Right renal pelvis (tissue), 4 donors: Measurements from ENCODE around the gene ARID1B. TPM values are rescaled to one million over a fixed set of nuclear protein-coding genes. Genes with fewer than 3 reads are reported as not detected.
"Not testable (repeated sequence)": the region's sequence is repeated elsewhere in the genome, so short reads cannot be mapped to it uniquely, and the experiment has no call there.

Source experiments
- DNase-seq, 4 donors: peaks; one replicate each; pipeline ENCODE4 v3.0.0-alpha.2; 2013; ENCODE audit warnings: low read depth in 4 of 4, low spot score in 3 of 4, missing footprints in 1 of 4
- polyA plus RNA-seq, 4 donors: library from polyadenylated mRNA; unstranded; fragments of 120-200 nt; gene quantifications; one replicate each; pipeline ENCODE4 v1.2.1, GENCODE V29; 2013; ENCODE audit not compliant: insufficient read length in 4 of 4

The ARID1B gene
- polyA plus RNA-seq, 4 donors: 64.5 to 84.5 (median 70.6) TPM

- no peak for DNase-seq
Observed at GRCh38 chr6:156977527-156978291, 200.5 kb downstream of the ARID1B start.

- no peak for DNase-seq
Observed at GRCh38 chr6:156978948-156979347, 201.8 kb downstream of the ARID1B start.

GRCh38 chr6:156980515-156980914, 203.3 kb downstream of the ARID1B start:
- DNase-seq: peak in 2 of 4 donors; percentile 27 to 40

- DNase-seq: no peak
Observed at GRCh38 chr6:156980948-156981347, 203.8 kb downstream of the ARID1B start.

- DNase-seq: no peak
Observed at GRCh38 chr6:156982168-156982567, 205.0 kb downstream of the ARID1B start.

GRCh38 chr6:156982864-156983263, 205.7 kb downstream of the ARID1B start:
- DNase-seq: not testable (repeated sequence)

GRCh38 chr6:156984178-156984738, 207.1 kb downstream of the ARID1B start:
- no peak for DNase-seq

GRCh38 chr6:156985309-156985708, 208.1 kb downstream of the ARID1B start:
- DNase-seq: no peak

GRCh38 chr6:156988276-156989158, 211.3 kb downstream of the ARID1B start:
- DNase-seq: no peak

- DNase-seq: no peak
Observed at GRCh38 chr6:156989159-156989806, 212.1 kb downstream of the ARID1B start.

GRCh38 chr6:156992020-156992804, 215.0 kb downstream of the ARID1B start:
- DNase-seq: no peak

- no peak for DNase-seq
Observed at GRCh38 chr6:156993713-156994112, 216.5 kb downstream of the ARID1B start.

- no peak for DNase-seq
Observed at GRCh38 chr6:156994215-156995076, 217.3 kb downstream of the ARID1B start.

GRCh38 chr6:156995502-156995901, 218.3 kb downstream of the ARID1B start:
- no peak for DNase-seq

GRCh38 chr6:156996265-156996664, 219.1 kb downstream of the ARID1B start:
- no peak for DNase-seq

GRCh38 chr6:156998794-156999330, 221.7 kb downstream of the ARID1B start:
- no peak for DNase-seq

GRCh38 chr6:156999762-157000161, 222.6 kb downstream of the ARID1B start:
- no peak for DNase-seq

GRCh38 chr6:157001716-157002115, 224.5 kb downstream of the ARID1B start:
- no peak for DNase-seq

GRCh38 chr6:157002774-157003173, 225.6 kb downstream of the ARID1B start:
- DNase-seq: no peak
